Loucy (cell line): Measurements from ENCODE around the gene PACSIN2.

Experiments
- CTCF ChIP-seq: fragments of 200-600 bp; sonication (generic); conservative IDR thresholded peaks from 2 replicates; pipeline ENCODE4 v1.5.1; 2014; ENCODE audit warnings: mild to moderate bottlenecking, antibody characterized with exemption, low read length
- EZH2phosphoT487 ChIP-seq: fragments of 200-600 bp; IDR thresholded peaks from 2 replicates; pipeline ENCODE4 v1.6.1; 2018; ENCODE audit warnings: antibody characterized with exemption, mild to moderate bottlenecking, moderate library complexity, borderline replicate concordance

- no peak for TF ChIP-seq CTCF
- no peak for TF ChIP-seq EZH2phosphoT487
Measured at GRCh38 chr22:42926768-42927167, 88.2 kb downstream of the PACSIN2 start.
